GM19035 (cell line): ENCODE results near the gene RSF1.

Source experiments
- ATAC-seq: cut with Tn5 transposase; IDR thresholded peaks from one replicate; pipeline ENCODE4 v1.9.1; 2021; ENCODE audit not compliant: unreplicated experiment

Gene RSF1

GRCh38 chr11:77806415-77806814 is 14.1 kb downstream of the RSF1 start:
- ATAC-seq: no peak

- ATAC-seq: no peak
These were observed 19.0 kb downstream of the RSF1 start for GRCh38 chr11:77801477-77801876.

GRCh38 chr11:77800449-77800848 is 20.1 kb downstream of the RSF1 start:
- ATAC-seq: no peak

GRCh38 chr11:77799338-77799737 is 21.2 kb downstream of the RSF1 start:
- no peak for ATAC-seq

- ATAC-seq: no peak
These were observed 26.6 kb downstream of the RSF1 start for GRCh38 chr11:77793972-77794371.

- no peak for ATAC-seq
These were observed 29.2 kb downstream of the RSF1 start for GRCh38 chr11:77791301-77791700.

GRCh38 chr11:77789731-77790476 is 30.6 kb downstream of the RSF1 start:
- no peak for ATAC-seq

GRCh38 chr11:77789061-77789730 is 31.3 kb downstream of the RSF1 start:
- ATAC-seq: no peak

GRCh38 chr11:77784572-77784971 is 36.0 kb downstream of the RSF1 start:
- ATAC-seq: no peak

GRCh38 chr11:77783025-77783424 is 37.5 kb downstream of the RSF1 start:
- ATAC-seq: no peak

GRCh38 chr11:77779935-77780334 is 40.6 kb downstream of the RSF1 start:
- ATAC-seq: no peak

GRCh38 chr11:77778549-77778948 is 42.0 kb downstream of the RSF1 start:
- ATAC-seq: no peak

GRCh38 chr11:77778118-77778517 is 42.4 kb downstream of the RSF1 start:
- no peak for ATAC-seq

- no peak for ATAC-seq
These were observed 44.1 kb downstream of the RSF1 start for GRCh38 chr11:77776455-77776854.

GRCh38 chr11:77775936-77776335 is 44.6 kb downstream of the RSF1 start:
- ATAC-seq: no peak

- no peak for ATAC-seq
These were observed 49.4 kb downstream of the RSF1 start for GRCh38 chr11:77771135-77771534.

GRCh38 chr11:77770629-77771028 is 49.9 kb downstream of the RSF1 start:
- ATAC-seq: no peak

GRCh38 chr11:77762426-77762825 is 58.1 kb downstream of the RSF1 start:
- no peak for ATAC-seq

GRCh38 chr11:77761491-77761890 is 59.0 kb downstream of the RSF1 start:
- no peak for ATAC-seq

- ATAC-seq: no peak
These were observed 62.2 kb downstream of the RSF1 start for GRCh38 chr11:77758331-77758730.

GRCh38 chr11:77753230-77753629 is 67.3 kb downstream of the RSF1 start:
- ATAC-seq: no peak

GRCh38 chr11:77752516-77752915 is 68.0 kb downstream of the RSF1 start:
- no peak for ATAC-seq
